T-cell (primary cell): Measurements from ENCODE around the gene ZNF768. TPM values are rescaled to one million over a fixed set of nuclear protein-coding genes. Genes with fewer than 3 reads are reported as not detected.

ENCODE experiments used
- ATAC-seq, 4 experiments: fragments of 200-7000 bp in 3 of 4; fragments of 150-1000 bp in 1 of 4; cut with Tn5 transposase; replicated peaks in 1 of 4; 1 replicate in 3 of 4; 2 replicates in 1 of 4; pipeline ENCODE4 v1.10.0; 2021; ENCODE audit warnings: moderate library complexity in 3 of 4, mild to moderate bottlenecking in 2 of 4, moderate number of reproducible peaks in 1 of 4
- CTCF ChIA-PET, 2 donors: fragments of 300-600 bp; sonication (Branson Sonifier 250); formaldehyde crosslinking; loops; one replicate each; lab custom pipeline; 2022; ENCODE audit warnings: antibody characterized with exemption in 2 of 2; lab: Charles Lee
- POLR2A ChIA-PET, 2 donors: fragments of 300-600 bp; sonication (Branson Sonifier 250); formaldehyde crosslinking; loops; one replicate each; lab custom pipeline; 2022; ENCODE audit warnings: antibody characterized with exemption in 2 of 2; lab: Charles Lee
- DNase-seq, 35 experiments: peaks; one replicate each; pipeline versions ENCODE4 v3.0.0 to v3.0.0-alpha.2; 2013 to 2023
- H3K27ac ChIP-seq: one replicate; pipeline ENCODE4 v1.5.1; 2013; ENCODE audit warnings: low read length
- H3K27me3 ChIP-seq, 2 experiments: replicated peaks in 1 of 2; 1 replicate in 1 of 2; 2 replicates in 1 of 2; pipeline versions ENCODE4 v1.6.1 to v1.7.0; 2013; ENCODE audit warnings: low read length in 1 of 2, mixed read lengths in 1 of 2; ENCODE audit not compliant: control insufficient read depth in 2 of 2, insufficient read depth in 2 of 2; ENCODE audit errors: extremely low read depth in 1 of 2
- H3K36me3 ChIP-seq, 2 donors: 1 replicate in 1 of 2; 2 replicates in 1 of 2; pipeline versions ENCODE4 v1.6.1 to v1.7.0; 2013; ENCODE audit warnings: low read length in 1 of 2; ENCODE audit not compliant: control insufficient read depth in 2 of 2, insufficient read depth in 1 of 2; ENCODE audit errors: extremely low read depth in 1 of 2
- H3K4me1 ChIP-seq, 2 experiments: 1 replicate in 1 of 2; 2 replicates in 1 of 2; pipeline versions ENCODE4 v1.6.1 to v1.7.0; 2013; ENCODE audit warnings: low read length in 2 of 2, mixed read lengths in 1 of 2; ENCODE audit not compliant: insufficient read depth in 2 of 2, control insufficient read depth in 1 of 2; ENCODE audit errors: extremely low read depth in 1 of 2
- H3K4me3 ChIP-seq, 2 donors: 1 replicate in 1 of 2; 2 replicates in 1 of 2; pipeline versions ENCODE4 v1.5.1 to v1.7.0; 2013; ENCODE audit warnings: mild to moderate bottlenecking in 2 of 2, low read length in 1 of 2, moderate library complexity in 1 of 2; ENCODE audit not compliant: control insufficient read depth in 1 of 2; ENCODE audit errors: extremely low read depth in 1 of 2
- H3K9me3 ChIP-seq: 2 replicates; pipeline ENCODE4 v1.7.0; 2013
- H3K27ac Mint-ChIP-seq, 2 donors: one replicate each; pipeline ENCODE4 v1.8.0; 2020 to 2021; ENCODE audit warnings: mild to moderate bottlenecking in 2 of 2, mixed read lengths in 2 of 2
- H3K27me3 Mint-ChIP-seq, 2 donors: one replicate each; pipeline ENCODE4 v1.8.0; 2021 to 2022; ENCODE audit warnings: mixed read lengths in 2 of 2
- H3K36me3 Mint-ChIP-seq: one replicate; pipeline ENCODE4 v1.8.0; 2021; ENCODE audit warnings: mixed read lengths
- H3K4me1 Mint-ChIP-seq, 3 donors: one replicate each; pipeline ENCODE4 v1.8.0; 2020 to 2022; ENCODE audit warnings: mixed read lengths in 3 of 3, mild to moderate bottlenecking in 1 of 3
- H3K4me3 Mint-ChIP-seq, 3 donors: one replicate each; pipeline ENCODE4 v1.8.0; 2020 to 2022; ENCODE audit warnings: mild to moderate bottlenecking in 3 of 3, mixed read lengths in 3 of 3, moderate library complexity in 3 of 3
- H3K9me3 Mint-ChIP-seq, 3 donors: one replicate each; pipeline ENCODE4 v1.8.0; 2020 to 2022; ENCODE audit warnings: mixed read lengths in 3 of 3
- WGBS: methylation state at CpG from one replicate; pipeline ENCODE4 v1.1.5; 2013; ENCODE audit warnings: missing lambda C conversion rate; ENCODE audit not compliant: insufficient coverage; 5-methylcytosine and 5-hydroxymethylcytosine counted together
- total RNA-seq, 35 experiments: library from RNA in 6 of 35; stranded (reverse) in 6 of 35; fragments of 120-200 nt in 1 of 35; gene quantifications; one replicate each; pipeline versions ENCODE4 v1.2.1 to v1.2.4 and lab custom pipeline; 2013 to 2026

The ZNF768 gene
- total RNA-seq, 5 donors from 2014 or later (not counting 1 experiment from before 2014, with no cell fraction given): 5.0 to 8.3 (median 7.2) TPM

DNA sequence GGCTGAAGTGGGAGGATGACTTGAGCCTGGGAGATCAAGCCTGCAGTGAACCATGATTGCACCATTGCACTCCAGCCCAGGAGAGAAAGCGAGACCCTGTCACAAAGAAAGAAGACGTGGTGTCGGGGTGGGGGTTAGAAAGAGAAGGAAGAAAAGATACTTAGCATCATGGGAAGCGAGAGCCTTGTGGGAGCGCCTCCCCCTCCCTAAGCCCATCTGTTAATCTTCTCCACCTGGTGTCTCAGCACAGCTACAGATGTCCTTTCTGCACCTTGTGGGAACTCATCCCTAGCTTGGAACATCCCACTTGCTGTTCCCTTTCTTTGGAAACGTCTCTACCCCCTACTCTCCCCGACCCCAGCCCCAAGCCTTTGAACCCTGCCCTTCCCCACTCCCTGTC, 39.2 kb upstream of the ZNF768 start:
- H3K4me3 Mint-ChIP-seq: no peak overlapping the region
- peaks cover 16 to 47% of the 10 kb centered on the region in 2 experiments for H3K4me1 ChIP-seq
- WGBS: 44% methylated on average over 2 of the region's 7 CpGs
- DNase-seq: no peak
- H3K27ac ChIP-seq: no peak overlapping the region
- CTCF ChIA-PET: no interaction called here
- no peaks in the 10 kb centered on the region for H3K27me3 Mint-ChIP-seq
- H3K9me3 ChIP-seq: no peaks in the 10 kb centered on the region
- POLR2A ChIA-PET: no interaction called here
- peak overlapping the region in 1 of 2 donors; percentile 52 for H3K27ac Mint-ChIP-seq
- no peaks in the 10 kb centered on the region for H3K36me3 ChIP-seq
- peaks cover 42 to 45% (median 44%) of the 10 kb centered on the region in 3 donors for H3K4me1 Mint-ChIP-seq
- H3K27me3 ChIP-seq: peaks cover 0 to 6% of the 10 kb centered on the region in 2 experiments
- no peak overlapping the region for H3K4me3 ChIP-seq
- no peaks in the 10 kb centered on the region for H3K9me3 Mint-ChIP-seq
- H3K36me3 Mint-ChIP-seq: no peaks in the 10 kb centered on the region
- no peak for ATAC-seq

DNA sequence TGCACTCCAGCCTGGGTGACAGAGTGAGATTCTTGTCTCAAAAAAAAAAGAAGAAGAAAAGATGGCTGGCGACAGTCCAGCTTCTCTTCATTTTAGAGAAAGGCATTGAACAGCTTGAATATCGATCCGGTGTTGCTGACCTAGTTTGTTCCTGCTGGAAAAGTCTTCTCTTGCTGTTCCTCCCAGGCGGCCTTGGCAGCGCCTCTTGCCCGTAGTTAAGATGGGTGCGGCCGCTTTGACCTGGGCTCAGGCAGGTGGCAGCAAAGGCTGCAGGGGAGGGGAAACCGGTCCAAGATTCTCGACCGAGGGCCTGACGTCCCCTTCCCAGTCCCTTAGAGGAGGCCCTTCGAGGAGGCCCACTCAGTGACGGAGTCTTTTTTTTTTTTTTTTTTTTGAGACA, 35.7 kb upstream of the ZNF768 start:
- no peaks in the 10 kb centered on the region for H3K36me3 Mint-ChIP-seq
- H3K27ac ChIP-seq: peak overlapping the region; percentile 45
- no peaks in the 10 kb centered on the region for H3K27me3 Mint-ChIP-seq
- H3K9me3 ChIP-seq: no peaks in the 10 kb centered on the region
- no peaks in the 10 kb centered on the region for H3K9me3 Mint-ChIP-seq
- DNase-seq (no peak), ATAC-seq (no peak)
- H3K4me1 ChIP-seq: peaks cover 0 to 33% of the 10 kb centered on the region in 2 experiments
- CTCF ChIA-PET: interaction anchor here in 1 of 2 donors (0.6 to 0.8 kb wide), 2 partner anchors 27 to 152 kb away, joined by 3 to 6 read pairs; no protein-coding TSS in a partner anchor
- no peaks in the 10 kb centered on the region for H3K36me3 ChIP-seq
- H3K27me3 ChIP-seq: peaks cover 0 to 6% of the 10 kb centered on the region in 2 experiments
- H3K4me3 ChIP-seq: peak overlapping the region in 1 of 2 donors; percentile 53
- POLR2A ChIA-PET: interaction anchor here (0.6 to 1.0 kb wide), 3 partner anchors 27 to 779 kb away, joined by 3 read pairs; no protein-coding TSS in a partner anchor
- peak overlapping the region; percentile 89 to 94 for H3K27ac Mint-ChIP-seq
- WGBS: 97% methylated on average over 12 of the region's 14 CpGs
- H3K4me1 Mint-ChIP-seq: peaks cover 26 to 33% (median 29%) of the 10 kb centered on the region in 3 donors
- peak overlapping the region; percentile 76 to 82 (median 78) for H3K4me3 Mint-ChIP-seq

DNA sequence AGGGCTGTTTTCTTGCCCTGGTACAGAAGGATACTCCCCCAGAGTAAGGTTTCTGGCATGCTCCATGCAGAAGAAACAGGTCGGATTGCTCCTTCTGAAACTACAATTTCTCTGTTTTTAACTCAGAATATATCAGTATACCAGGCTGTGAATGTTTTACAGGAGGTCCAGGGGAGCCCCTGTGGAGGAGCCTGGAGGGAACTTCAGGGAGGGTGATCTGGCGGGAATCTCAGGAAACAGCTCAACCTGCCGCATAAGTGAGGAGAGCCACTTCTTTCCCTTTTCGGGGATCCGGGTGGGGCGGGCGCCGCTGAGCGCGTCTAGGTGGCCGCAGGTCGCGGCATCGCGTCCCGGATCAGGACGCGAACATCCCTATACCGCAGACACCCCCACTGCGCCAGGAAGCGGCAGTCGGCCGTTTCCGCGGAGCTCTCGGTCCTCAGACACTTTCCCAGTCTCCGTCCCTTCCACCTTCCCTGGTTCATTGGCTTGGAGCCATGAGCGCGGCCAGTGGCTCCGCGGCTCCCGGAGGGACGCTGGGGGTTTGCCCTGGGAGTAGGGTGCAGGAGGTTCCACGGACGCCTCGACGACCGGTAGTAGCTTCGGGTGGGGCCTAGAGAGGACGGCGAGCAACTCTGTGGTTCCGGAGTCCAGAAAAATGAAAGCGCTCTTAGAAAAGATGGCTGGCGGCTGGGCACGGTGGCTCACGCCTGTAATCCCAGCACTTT, 34.9 kb upstream of the ZNF768 start:
- no peaks in the 10 kb centered on the region for H3K9me3 ChIP-seq
- peaks cover 0 to 6% of the 10 kb centered on the region in 2 experiments for H3K27me3 ChIP-seq
- CTCF ChIA-PET: interaction anchor here in 1 of 2 donors (0.6 to 0.8 kb wide), 2 partner anchors 26 to 152 kb away, joined by 3 to 6 read pairs; no protein-coding TSS in a partner anchor

DNA sequence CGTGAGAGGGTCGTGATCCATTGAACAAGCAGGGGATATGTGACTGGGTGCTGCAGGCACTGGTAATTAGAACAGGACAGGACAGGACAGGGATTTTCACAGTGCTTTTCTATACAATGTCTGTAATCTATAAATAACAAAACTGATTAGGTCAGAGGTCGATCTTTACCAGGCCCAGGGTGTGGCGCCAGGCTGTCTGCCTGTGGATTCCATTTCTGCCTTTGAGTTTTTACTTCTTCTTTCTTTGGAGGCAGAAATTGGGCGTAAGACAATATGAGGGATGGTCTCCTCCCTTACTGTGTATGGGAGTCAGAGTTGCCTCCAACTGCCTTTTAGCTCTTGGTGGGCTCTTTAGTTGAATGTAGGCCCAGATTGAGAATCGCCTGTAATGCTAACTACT, 33.3 kb upstream of the ZNF768 start:
- H3K27me3 ChIP-seq: peaks cover 0 to 6% of the 10 kb centered on the region in 2 experiments

More for the DNA sequence above, 34.9 kb upstream of the ZNF768 start:
- peaks cover under 1 to 2% of the 10 kb centered on the region in 2 donors for H3K36me3 ChIP-seq
- peaks cover under 1% of the 10 kb centered on the region for H3K36me3 Mint-ChIP-seq
- peak overlapping the region; percentile 53 to 56 for H3K4me3 ChIP-seq
- peaks cover 21 to 31% (median 29%) of the 10 kb centered on the region in 3 donors for H3K4me1 Mint-ChIP-seq
- peak overlapping the region; percentile 76 to 82 (median 78) for H3K4me3 Mint-ChIP-seq
- no peaks in the 10 kb centered on the region for H3K9me3 Mint-ChIP-seq
- H3K4me1 ChIP-seq: peaks cover 0 to 39% of the 10 kb centered on the region in 2 experiments
- WGBS: 37% methylated on average over 37 of the region's 46 CpGs
- peak overlapping the region; percentile 89 to 94 for H3K27ac Mint-ChIP-seq
- H3K27me3 Mint-ChIP-seq: no peaks in the 10 kb centered on the region
- H3K27ac ChIP-seq: peak overlapping the region; percentile 45
- peak in 3 of 35 experiments; percentile 21 to 33 (median 25) for DNase-seq
- ATAC-seq: no peak
- POLR2A ChIA-PET: interaction anchor here (0.6 to 1.0 kb wide), 4 partner anchors 26 to 778 kb away, joined by 3 to 8 read pairs (median 3); no protein-coding TSS in a partner anchor

DNA sequence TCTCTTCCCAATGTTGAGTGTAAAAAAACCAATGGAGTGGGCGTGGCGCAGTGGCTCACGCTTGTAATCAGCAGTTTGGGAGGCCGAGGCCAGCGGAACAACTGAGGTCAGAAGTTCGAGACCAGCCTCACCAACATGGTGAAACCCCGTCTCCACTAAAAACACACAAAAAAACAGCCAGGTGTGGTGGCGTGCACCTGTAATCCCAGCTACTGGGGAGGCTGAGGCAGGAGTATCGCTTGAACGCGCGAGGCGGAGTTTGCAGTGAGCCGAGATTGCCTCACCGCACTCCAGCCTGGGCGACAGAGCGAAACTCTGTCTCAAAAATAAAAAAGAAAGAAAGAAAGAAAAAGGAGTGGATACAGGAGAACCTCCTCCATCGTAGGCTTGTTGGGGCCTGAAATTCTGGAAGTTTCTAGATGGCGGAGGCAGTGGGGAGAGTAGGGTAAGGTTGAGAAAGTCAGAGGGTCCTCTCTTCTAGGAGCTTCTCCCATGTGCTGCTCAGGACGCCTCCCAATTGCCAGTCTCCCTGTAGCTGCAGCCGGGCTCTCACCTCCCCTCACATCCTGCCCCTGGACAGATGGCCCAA, 32.5 kb upstream of the ZNF768 start:
- peaks cover 11% of the 10 kb centered on the region for H3K36me3 Mint-ChIP-seq

More for the DNA sequence above, 33.3 kb upstream of the ZNF768 start:
- DNase-seq: no peak
- Histone ChIP-seq H3K4me1 (peaks cover 2 to 53% of the 10 kb centered on the region in 2 experiments), H3K27ac (no peak overlapping the region), H3K9me3 (no peaks in the 10 kb centered on the region), H3K4me3 (no peak overlapping the region), H3K36me3 (peaks cover 3 to 15% of the 10 kb centered on the region in 2 donors)
- ChIA-PET CTCF (no interaction called here), POLR2A (interaction anchor here in 1 of 2 donors (0.6 kb wide), 1 partner anchor 185 kb away, joined by 3 read pairs; no protein-coding TSS in a partner anchor)
- H3K4me1 Mint-ChIP-seq: peaks cover 24 to 37% (median 33%) of the 10 kb centered on the region in 3 donors
- H3K27me3 Mint-ChIP-seq: no peaks in the 10 kb centered on the region
- no peak for ATAC-seq
- peak overlapping the region in 2 of 3 donors; percentile 58 to 88 for H3K4me3 Mint-ChIP-seq
- H3K36me3 Mint-ChIP-seq: peaks cover 5% of the 10 kb centered on the region
- peak overlapping the region; percentile 77 to 93 for H3K27ac Mint-ChIP-seq
- 100% methylated on average over 2 of the region's 6 CpGs for WGBS
- no peaks in the 10 kb centered on the region for H3K9me3 Mint-ChIP-seq

More for the DNA sequence above, 32.5 kb upstream of the ZNF768 start:
- peak overlapping the region; percentile 88 to 93 for H3K27ac Mint-ChIP-seq
- peaks cover 30 to 44% (median 41%) of the 10 kb centered on the region in 3 donors for H3K4me1 Mint-ChIP-seq
- Histone ChIP-seq H3K27me3 (peaks cover 0 to 6% of the 10 kb centered on the region in 2 experiments), H3K4me3 (peak overlapping the region; percentile 21 to 73), H3K9me3 (no peaks in the 10 kb centered on the region), H3K27ac (peak overlapping the region; percentile 87), H3K4me1 (peaks cover 2 to 60% of the 10 kb centered on the region in 2 experiments), H3K36me3 (peaks cover 3 to 24% of the 10 kb centered on the region in 2 donors)
- no peak for DNase-seq
- H3K4me3 Mint-ChIP-seq: peak overlapping the region; percentile 84 to 89 (median 88)
- H3K27me3 Mint-ChIP-seq: no peaks in the 10 kb centered on the region
- 95% methylated on average over 11 of the region's 21 CpGs for WGBS
- CTCF ChIA-PET: interaction anchor here in 1 of 2 donors (0.9 to 2.9 kb wide), 5 partner anchors 13 to 129 kb away, joined by 3 to 46 read pairs (median 6); partner anchors contain the start of genes DCTPP1, ZNF688 and ZNF747
- H3K9me3 Mint-ChIP-seq: no peaks in the 10 kb centered on the region
- POLR2A ChIA-PET: interaction anchor here (0.6 to 1.1 kb wide), 7 partner anchors 8 to 141 kb away, joined by 3 to 5 read pairs (median 4); partner anchors contain the start of genes ZNF688 (in 1 of the 2) and ZNF747 (in 1 of the 2)
- ATAC-seq: no peak
